Stimulated activated CD8-positive, alpha-beta memory T cell treated with anti-CD3 and anti-CD28 coated beads, Interleukin-2, amount 100 ng/mL, for 48 hours (primary cell): ENCODE measurements around the gene ADGRG3.

ENCODE experiments used
- DNase-seq, 2 donors: peaks; one replicate each; pipeline ENCODE4 v3.0.0-alpha.2; 2020; ENCODE audit warnings: low read depth in 2 of 2

The ADGRG3 gene

DNA sequence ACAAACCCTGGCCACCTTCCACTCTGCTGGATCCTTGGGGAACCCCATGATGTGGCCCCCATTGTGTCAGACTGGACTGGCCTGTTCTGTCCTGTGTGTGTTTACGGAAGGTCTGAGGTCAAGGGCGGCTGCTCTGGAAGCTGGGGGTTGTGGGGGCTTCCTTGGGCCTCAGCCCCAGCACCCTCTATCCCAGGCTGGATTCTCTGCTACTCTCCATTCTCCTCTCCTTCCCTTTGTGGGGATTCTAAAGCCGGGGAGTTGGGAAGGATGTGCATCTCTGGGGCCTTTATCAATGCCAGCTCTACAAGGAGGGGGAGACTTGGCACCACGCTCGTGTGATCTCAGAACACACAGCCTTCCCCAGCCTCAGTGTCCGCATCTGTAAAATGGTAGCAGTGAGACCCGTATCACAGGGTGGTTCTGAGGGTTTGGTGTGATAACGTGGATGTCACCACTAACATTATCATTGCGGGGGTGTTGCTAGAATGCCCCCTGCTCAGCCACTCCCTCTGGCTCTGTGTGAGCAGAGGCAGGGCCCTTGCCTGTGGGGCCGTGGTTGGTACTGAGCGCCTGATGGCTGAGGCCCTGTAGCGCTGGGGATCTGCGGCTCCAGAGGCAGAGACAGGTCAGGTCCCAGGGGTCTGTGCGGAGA, 21.6 kb upstream of the ADGRG3 start:
- no peak for DNase-seq

DNA sequence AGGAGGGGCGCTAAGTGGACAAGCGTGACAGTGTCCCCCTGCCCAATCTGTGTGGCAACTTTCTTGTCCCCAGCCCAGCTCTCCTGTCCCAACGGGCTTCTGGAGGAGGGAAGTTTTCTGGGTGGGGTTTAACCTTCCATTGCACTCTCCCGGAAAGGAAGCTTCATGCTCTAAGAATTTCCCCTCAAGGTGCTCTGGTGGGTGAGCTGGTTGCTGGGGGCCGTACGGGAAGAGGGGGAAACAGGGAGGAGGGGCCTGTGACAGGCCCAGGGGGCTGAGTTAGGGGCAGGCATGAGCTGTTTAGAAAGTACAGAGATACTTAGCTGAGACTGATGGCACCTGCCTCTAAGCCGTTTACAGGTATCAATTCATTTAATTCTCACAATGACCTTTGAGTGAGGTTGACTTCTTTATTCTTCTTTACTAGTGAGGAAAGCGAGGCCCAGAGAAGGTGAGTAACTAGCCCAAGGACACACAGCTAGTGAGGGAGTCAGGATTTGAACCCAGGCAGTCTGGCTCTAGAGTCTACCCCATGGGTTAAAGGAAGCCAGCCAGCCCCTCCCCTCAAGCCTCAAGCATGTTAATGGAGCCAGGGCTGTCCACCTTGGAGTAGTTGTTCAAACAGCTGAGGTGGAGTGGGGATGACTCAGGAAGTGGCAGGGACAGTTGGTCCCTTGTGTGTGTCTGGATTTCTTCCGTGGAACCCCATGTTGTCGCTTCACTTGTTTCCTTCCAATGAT, 20.8 kb upstream of the ADGRG3 start:
- DNase-seq, result no peak

DNA sequence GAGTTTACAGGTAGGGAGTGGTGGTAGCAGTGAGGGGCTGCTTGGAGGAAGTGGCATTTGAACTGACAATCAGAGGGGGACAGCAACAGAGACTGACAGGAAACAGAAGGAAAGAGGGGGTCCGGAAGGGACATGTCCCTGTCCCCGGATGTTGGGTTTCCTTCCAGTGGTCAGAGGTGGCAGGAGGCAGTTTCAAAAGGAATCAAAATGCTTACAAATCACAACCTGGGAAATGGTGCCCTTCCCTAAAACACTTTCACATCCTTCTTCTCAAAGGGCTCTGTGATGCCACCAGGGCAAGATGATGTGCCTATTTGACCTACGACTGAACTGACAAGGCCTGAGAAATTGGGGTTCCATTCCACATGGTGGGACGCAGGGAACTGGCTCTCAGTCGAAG, 20.0 kb upstream of the ADGRG3 start:
- DNase-seq, result no peak

DNA sequence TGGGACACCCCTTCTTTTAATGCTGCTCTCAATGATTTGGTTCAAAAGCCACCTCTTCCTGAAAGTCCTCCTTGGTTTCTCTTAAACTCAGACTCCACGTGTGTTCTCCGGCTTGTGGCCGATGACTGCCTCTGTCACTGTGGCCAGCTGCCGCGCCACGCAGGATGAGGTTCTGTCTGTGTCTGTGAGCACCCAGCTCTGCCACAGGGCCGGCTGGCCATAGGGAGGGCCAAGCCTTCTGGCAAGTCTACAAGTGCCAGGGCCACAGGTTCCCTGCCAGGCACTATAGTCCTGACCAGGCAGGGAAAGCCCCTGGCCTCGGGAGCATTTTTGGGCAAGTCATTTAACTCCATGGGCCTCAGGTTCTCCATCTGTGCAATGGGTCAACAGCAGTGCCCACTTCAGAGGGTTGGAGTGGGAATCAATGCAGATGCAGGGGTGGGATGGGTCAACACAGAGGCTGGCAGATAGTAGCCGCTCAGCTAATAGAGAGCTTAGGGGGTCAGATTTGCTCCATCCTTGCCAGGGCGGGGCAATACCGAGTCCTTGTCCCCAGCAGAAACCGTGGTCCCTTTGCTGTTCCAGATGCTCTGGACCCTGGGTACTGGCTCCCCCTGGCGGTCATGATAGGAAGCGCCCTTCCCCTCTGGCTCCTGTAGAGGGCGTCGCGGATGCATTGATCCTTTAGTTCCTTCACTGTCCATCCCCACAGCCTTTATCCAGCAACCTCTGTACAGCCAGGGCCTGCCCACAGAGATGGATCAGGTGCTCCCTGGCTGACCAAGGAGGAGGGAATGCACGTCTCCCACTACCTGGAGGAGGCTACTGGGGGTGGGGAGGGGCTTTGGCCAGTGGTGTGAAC, 19.3 kb upstream of the ADGRG3 start:
- DNase-seq, result peak; percentile 78 to 82

DNA sequence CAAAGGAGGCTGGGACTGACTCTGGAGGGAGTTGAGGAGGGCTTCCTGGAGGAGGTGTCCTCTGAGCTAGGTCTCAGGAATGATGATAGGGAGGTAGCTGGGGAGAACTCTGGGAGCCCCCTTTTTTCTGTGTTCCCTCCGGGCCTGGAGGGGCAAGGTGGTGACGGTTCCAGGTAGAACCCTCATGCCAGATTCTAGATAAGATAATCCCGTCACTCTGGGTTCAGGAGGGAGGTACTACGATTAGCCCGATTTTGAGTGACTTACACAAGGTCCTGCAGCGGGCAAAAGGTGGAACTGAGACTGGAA, 18.7 kb upstream of the ADGRG3 start:
- no peak for DNase-seq

DNA sequence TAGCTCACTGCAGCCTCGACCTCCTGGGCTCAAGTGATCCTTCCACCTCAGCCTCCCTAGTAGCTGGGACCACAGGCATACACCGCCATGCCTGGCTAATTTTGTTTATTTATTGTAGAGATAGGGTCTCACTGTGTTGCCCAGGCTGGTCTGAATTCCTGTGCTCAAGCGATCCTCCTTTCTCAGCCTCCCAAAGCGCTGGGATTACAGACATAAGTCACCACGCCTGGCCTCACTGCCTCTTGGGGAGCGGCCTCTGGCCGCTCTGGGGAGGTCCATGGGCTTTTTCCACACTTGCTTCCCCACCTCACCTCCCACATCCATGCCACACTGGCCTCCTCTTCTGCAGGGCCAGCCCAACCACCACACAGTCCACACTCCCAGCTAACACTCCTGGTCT, 18.3 kb upstream of the ADGRG3 start:
- DNase-seq, result no peak

DNA sequence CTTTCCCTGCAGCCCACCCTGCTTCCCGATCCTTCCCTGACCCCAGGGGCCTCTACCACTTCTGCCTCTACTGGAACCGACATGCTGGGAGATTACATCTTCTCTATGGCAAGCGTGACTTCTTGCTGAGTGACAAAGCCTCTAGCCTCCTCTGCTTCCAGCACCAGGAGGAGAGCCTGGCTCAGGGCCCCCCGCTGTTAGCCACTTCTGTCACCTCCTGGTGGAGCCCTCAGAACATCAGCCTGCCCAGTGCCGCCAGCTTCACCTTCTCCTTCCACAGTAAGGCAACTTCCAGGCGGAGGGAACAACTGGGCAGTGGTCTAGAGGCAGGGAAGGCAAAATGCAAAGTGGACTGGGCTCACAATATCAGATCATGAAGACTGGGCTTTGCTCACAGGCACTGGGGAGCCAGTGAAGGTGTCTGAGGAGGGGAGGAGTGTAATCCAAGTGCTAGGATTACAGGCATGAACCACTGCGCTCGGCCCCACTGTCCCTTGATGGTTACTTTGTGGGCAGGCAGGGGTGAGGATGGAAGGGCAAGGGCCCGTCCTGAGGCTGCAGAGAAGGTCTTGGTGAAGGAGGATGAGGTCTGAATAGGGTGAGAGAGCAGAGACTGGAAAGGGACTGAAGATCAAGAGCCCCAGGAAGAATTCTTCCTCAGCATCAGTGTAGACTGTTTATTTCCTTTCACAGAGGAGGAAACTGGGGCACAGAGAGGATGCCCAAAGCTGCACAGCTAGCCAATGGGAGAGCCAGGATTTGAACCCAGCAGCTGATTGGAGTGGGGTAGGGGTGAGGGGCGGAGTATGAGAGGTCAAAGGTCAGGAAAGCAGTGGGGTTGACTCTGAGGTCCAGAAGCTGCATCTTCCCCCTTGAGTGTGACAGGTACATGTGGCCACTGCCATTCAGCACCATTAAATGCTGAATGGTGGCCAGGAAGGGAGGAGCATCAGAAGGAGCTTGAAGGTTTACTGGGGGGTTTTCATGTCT, 16.5 kb upstream of the ADGRG3 start:
- no peak for DNase-seq

DNA sequence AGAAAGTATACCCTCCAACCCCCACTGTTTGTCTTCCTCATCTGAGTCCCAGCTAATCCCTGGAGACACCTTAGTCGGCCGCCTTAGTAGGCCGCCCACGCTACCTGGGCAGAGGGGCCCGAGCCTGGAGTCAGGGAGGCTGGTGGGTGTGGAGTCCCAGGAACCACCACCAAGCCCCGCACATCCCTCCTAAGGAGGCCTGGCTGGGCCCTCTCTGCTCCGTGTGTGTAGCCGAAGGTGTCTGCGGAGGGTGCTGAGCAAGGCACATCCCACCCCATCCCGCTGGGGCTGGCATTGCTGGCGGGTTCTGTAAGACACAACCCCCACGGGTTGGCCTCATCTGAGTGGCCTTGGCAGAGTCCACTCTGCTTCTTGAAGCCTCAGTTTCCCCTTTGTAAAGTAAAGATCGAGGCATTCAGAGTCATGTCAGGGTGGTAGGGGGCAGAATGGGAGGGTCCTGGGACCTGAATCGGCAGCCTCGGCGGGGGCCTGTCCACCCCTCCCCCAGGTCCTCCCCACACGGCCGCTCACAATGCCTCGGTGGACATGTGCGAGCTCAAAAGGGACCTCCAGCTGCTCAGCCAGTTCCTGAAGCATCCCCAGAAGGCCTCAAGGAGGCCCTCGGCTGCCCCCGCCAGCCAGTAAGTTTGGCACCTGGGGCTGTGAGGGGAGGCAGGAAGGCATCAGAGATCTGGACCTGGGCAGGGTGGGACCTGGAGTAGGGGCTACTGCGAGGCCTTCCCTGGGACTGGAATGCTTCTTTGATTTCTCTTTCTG, 15.2 kb upstream of the ADGRG3 start:
- no peak for DNase-seq

DNA sequence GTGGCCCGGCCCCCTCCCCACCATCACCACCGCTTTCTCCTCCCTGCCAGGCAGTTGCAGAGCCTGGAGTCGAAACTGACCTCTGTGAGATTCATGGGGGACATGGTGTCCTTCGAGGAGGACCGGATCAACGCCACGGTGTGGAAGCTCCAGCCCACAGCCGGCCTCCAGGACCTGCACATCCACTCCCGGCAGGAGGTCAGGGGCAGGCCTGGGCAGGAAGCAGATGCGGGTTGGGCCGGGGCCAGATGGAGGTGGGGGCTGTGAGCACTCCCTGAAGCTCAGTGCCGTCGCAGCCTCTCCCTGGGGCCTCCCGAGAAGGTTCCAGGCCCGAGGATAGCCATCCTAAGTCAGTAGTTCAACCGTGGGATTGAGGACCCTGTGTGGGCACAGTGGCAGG, 14.2 kb upstream of the ADGRG3 start:
- DNase-seq, result no peak

DNA sequence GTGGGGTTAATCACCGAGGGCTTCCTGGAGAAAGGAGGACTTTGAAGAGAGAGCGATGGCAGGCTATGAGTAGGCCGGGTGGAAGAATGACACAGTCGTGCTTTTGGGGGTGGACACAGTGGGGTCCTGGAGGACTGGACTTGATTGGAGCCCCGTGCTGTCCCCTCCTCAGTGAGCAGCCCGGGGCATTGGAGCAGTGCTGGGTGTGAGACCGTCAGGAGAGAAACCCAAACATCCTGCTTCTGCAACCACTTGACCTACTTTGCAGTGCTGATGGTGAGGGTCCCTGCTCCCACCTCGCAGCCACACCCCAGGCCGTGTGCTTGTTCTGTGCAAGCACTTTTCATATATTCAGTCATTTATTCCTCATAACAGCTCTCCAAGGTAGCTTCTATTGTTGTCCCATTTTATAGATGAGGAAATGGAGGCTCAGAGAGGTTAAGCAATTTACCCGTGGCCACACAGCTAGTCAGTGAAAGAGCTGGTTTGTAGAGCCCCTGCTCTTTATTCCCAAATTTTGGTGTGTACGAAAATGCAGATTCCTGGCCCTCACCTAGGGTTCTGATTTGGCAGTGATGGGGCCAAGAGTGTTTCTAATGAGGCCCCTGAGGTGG, 11.7 kb upstream of the ADGRG3 start:
- no peak for DNase-seq

DNA sequence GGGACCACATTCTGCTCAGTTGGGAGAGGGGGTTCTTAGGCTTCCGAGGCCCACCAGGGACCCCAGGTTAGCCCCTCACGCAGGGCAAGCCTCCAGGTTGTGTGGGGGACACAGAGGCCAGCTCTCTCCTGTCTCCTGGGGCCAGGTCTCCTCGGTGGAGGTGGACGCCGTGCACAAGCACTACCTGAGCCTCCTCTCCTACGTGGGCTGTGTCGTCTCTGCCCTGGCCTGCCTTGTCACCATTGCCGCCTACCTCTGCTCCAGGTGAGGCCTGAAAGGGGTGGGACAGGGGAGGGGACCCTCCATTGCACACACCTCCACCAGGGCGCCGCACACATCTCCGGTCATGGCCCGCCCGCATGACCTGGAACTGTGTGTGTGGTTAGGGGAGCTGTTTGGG, 10.9 kb upstream of the ADGRG3 start:
- DNase-seq, result no peak

DNA sequence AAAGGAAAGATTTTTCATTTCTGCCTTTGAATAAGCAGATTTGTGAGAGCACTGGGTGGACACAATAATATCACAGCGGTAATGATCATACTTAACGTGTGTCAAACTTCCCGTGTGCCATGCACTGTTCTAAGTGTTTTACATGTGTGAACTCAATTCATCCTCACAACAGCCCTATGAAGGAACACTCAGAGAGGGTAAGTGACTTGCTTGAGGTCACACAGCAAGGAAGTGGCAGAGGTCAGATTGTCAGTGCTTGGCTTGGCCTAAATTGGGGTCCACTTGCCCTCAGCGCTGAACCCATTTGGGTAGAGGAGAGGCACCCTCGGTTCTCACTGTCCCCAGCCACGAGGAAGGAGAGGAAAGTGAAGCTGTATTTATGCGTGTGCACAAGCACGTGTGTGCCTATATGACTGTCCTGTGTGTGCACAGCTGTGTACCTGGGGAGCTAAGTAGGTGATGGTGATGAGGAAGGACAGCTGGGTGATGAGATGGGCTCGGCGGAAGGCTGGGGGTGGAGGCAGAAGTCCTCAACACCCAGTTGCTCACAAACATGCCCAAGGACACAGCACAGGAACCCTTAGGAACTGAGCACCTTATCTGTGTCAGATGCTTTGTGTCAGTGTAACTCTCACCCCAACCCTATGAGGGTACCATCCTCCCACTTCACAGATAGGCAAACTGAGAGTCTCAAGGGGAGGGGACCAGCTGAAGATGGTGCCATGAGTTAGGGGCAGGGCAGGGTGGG, 9.8 kb upstream of the ADGRG3 start:
- no peak for DNase-seq

DNA sequence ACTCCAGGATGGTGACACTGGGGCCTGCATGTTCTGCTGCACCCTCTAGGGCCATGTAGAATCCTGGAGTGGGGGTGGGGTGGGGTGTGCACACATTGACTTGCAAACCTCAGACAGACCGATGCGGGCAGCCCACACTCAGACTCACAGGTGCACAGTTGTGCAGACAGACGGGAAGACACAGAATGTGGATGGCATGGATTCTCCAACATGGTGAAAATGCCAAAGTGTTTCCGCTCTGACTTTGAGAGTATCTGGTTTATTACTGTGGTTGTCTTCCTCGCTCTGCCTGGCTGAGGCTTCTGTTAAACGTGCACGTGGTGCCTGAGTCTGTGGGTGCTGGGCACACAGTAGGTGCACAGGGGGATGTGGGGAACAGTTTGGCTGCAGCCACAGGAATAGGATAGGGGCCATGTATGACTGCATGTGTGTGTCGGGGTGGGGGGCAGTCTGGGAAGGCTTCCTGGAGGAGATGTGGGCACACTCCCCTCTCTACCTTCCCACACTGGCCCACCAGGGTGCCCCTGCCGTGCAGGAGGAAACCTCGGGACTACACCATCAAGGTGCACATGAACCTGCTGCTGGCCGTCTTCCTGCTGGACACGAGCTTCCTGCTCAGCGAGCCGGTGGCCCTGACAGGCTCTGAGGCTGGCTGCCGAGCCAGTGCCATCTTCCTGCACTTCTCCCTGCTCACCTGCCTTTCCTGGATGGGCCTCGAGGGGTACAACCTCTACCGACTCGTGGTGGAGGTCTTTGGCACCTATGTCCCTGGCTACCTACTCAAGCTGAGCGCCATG, 9.0 kb upstream of the ADGRG3 start:
- no peak for DNase-seq

DNA sequence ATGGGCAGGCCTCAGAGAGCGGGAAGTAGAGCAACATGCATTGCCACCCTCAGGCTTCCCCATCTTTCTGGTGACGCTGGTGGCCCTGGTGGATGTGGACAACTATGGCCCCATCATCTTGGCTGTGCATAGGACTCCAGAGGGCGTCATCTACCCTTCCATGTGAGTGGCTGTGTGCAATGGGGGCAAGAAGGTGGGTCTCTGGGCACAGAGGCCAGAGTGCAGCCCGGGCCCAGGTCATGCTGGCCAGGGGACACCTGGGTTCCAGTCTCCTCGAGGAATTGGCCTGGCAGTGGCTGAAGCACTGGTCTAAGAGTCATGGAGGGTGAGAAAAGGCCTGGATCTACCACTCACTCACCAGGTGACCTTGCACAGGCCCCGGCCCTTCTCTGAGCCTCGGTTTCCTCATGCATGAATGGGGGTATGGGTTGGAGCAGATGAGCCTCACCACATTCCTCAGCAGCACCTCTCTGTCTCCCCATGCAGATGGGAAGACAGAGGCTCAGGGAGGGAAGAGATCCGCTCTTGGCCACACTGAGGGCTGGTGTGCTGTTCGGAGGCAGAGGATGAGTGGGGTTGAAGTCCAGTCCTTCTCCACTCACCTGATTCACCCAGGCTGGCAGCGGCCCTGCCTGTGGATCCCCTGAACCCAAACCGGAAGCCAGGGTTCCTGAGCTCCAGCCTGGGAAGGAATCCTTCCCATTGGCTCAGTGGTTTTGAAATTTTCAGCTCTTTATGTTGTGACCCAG, 7.2 kb upstream of the ADGRG3 start:
- DNase-seq, result no peak

DNA sequence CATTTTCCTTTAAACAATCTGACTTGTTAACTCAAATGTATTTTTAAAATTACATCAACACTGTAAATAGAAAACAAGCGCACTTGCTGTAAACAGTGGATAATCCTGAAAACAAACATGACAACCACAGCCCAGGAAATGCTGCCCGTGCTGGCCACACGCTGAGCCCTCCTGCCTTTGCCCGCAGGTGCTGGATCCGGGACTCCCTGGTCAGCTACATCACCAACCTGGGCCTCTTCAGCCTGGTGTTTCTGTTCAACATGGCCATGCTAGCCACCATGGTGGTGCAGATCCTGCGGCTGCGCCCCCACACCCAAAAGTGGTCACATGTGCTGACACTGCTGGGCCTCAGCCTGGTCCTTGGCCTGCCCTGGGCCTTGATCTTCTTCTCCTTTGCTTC, 6.6 kb upstream of the ADGRG3 start:
- no peak for DNase-seq

DNA sequence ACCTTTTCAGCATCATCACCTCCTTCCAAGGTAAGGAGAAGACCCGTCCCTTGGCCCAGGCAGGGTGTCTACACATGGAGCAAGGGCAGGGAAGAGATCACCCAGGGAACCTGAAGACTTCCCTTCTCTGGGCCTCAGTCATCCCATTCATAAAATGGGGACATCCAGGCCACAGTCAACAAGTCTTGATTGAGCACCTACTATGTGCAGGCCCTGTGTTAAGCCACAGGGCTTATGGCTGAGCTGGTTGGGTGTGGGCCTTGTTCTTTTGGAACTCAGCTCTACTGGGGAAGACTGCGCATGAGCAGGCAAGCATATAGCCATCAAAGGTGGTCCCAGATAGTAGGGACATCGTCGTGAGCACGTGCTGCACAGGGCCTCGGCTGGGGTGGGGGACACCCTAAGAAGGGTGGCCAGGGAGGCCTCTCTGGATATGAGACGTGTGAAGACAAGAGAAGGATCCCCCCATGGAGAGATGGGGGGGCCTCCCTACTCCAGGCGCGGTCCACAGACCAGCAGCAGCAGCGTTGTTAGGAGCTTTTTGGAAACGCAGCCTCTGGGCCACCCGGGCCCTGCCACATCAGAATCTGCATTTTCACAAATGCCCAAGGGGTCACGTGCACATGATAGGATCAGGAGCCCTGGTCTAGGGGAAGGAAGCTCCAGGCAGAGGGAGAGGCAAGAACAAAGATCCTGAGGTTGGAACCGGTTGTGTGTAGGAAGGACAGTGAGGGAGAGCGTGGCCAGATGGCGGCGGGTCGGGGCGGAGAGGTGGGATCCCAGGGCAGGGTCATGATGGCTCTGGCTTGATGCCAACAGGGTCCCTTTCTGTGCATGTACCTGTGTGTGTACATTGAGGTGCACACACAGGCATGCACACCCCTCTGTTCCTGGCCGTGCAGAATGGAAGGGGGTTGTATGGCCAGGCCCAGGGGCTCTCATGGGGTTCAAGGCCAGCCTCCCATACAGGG, 5.9 kb upstream of the ADGRG3 start:
- no peak for DNase-seq

DNA sequence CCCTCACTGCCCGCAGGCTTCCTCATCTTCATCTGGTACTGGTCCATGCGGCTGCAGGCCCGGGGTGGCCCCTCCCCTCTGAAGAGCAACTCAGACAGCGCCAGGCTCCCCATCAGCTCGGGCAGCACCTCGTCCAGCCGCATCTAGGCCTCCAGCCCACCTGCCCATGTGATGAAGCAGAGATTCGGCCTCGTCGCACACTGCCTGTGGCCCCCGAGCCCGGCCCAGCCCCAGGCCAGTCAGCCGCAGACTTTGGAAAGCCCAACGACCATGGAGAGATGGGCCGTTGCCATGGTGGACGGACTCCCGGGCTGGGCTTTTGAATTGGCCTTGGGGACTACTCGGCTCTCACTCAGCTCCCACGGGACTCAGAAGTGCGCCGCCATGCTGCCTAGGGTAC, 4.7 kb upstream of the ADGRG3 start:
- DNase-seq, result no peak
